ENCODE data around the gene SRCIN1. TPM values are rescaled to one million over a fixed set of nuclear protein-coding genes. Genes with fewer than 3 reads are reported as not detected.
"Not testable (repeated sequence)": the region's sequence is repeated elsewhere in the genome, so short reads cannot be mapped to it uniquely, and the experiment has no call there.

SRCIN1 gene
- total and polyA plus RNA-seq, 4 donors: 0.05 to 5.3 (median 2.7) TPM

DNA sequence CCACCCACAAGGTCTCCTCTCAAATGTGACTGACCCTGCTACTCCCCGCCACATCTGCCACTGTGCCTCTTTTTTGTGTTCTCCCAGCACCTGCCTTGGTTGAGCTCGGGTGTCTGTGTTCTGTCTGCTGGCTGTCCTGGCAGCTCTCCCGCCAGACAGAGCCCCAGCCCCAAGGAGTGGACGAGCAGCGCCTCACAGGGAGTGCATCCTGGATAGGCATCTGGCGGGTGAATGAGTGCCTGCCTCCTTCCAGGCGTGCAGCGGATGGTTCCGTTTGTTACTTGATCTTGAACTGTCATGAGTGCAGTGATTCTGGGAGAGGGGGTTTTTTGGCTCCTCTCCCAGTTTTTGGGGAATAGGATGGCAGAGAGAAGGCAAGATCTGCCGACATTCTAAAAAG is 77.6 kb downstream of the SRCIN1 start:
- H3K27me3 ChIP-seq (ENCODE audit: control insufficient read depth in 4 of 4, insufficient read depth in 4 of 4, low read length in 3 of 4); DNase-seq (ENCODE audit: low spot score); H3K4me3 ChIP-seq (ENCODE audit: low read depth in 1 of 3, low read length in 3 of 3); H3K36me3 ChIP-seq (ENCODE audit: control insufficient read depth in 4 of 4, insufficient read depth in 3 of 4, low read depth in 1 of 4, low read length in 3 of 4); H3K9me3 ChIP-seq (ENCODE audit: control insufficient read depth in 4 of 4, low read length in 3 of 4); H3K4me1 ChIP-seq (ENCODE audit: control insufficient read depth in 4 of 4, insufficient read depth in 4 of 4, low read length in 3 of 4); H3K27ac ChIP-seq (ENCODE audit: low read depth in 1 of 2, low read length in 2 of 2); H3K9ac ChIP-seq (ENCODE audit: low read depth in 1 of 2, low read length in 2 of 2): not testable (repeated sequence)
- 44% methylated on average over 10 of the region's 10 CpGs for WGBS

DNA sequence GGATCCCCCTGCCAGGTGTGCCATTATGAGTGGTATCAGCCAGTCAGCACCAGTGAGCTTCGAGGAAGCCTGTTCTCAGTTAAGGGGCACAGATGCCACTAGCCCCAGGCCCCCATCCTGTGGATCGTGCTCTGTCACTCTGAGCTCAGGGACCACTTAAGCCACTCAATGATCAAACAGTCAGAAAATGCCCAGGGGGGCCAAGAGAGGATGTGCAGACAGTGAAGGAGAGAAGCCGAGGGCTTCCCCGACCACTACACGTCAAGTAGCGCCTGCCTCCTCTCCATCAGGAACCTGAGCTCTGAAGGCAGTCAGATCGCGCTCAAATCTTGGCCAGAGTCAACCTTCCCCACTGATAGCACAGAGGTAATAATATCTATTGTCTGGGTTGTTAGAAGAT is 79.2 kb downstream of the SRCIN1 start:
- H3K36me3 ChIP-seq (ENCODE audit: control insufficient read depth in 4 of 4, insufficient read depth in 3 of 4, low read depth in 1 of 4, low read length in 3 of 4); H3K27ac ChIP-seq (ENCODE audit: low read depth in 1 of 2, low read length in 2 of 2); H3K4me1 ChIP-seq (ENCODE audit: control insufficient read depth in 4 of 4, insufficient read depth in 4 of 4, low read length in 3 of 4); DNase-seq (ENCODE audit: low spot score); H3K4me3 ChIP-seq (ENCODE audit: low read depth in 1 of 3, low read length in 3 of 3); H3K9ac ChIP-seq (ENCODE audit: low read depth in 1 of 2, low read length in 2 of 2); H3K27me3 ChIP-seq (ENCODE audit: control insufficient read depth in 4 of 4, insufficient read depth in 4 of 4, low read length in 3 of 4); H3K9me3 ChIP-seq (ENCODE audit: control insufficient read depth in 4 of 4, low read length in 3 of 4): not testable (repeated sequence)
- WGBS: 74% methylated on average over 8 of the region's 8 CpGs

DNA sequence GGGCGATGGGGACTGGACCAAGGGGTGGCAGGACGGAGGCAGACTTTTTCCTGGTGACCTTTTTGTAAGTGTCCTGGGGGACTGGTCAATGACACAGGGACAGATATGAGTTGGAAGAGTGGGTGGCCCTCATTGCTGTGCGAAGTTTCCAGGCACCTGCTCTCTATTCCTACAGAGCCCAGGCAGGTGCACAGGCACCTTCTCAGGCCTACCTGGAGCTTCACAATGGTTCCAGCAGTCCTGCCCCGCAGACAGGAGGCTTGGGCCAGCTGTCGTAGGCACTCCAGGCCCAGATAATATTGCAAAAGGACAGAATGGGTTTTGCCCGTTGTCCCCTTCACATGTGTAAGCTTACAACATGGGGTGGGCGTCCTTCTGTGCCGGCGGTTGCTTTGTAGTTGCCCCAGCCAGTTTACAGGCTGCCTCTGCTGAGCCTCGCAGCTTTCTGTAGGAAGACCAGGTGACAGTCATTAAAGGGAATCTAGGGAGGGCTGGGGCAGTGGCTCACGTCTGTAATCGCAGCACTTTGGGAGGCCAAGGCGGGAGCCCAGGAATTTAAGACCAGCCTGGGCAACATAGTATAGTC is 93.2 kb downstream of the SRCIN1 start:
- Histone ChIP-seq H3K9me3 (ENCODE audit: control insufficient read depth in 4 of 4, low read length in 3 of 4) (no peaks in the 10 kb centered on the region), H3K36me3 (ENCODE audit: control insufficient read depth in 4 of 4, insufficient read depth in 3 of 4, low read depth in 1 of 4, low read length in 3 of 4) (no peaks in the 10 kb centered on the region), H3K27ac (ENCODE audit: low read depth in 1 of 2, low read length in 2 of 2) (no peak overlapping the region), H3K4me1 (ENCODE audit: control insufficient read depth in 4 of 4, insufficient read depth in 4 of 4, low read length in 3 of 4) (peaks cover 4 to 17% (median 8%) of the 10 kb centered on the region in 4 donors), H3K4me3 (ENCODE audit: low read depth in 1 of 3, low read length in 3 of 3) (no peak overlapping the region), H3K9ac (ENCODE audit: low read depth in 1 of 2, low read length in 2 of 2) (no peak overlapping the region), H3K27me3 (ENCODE audit: control insufficient read depth in 4 of 4, insufficient read depth in 4 of 4, low read length in 3 of 4) (peaks cover 0 to 5% (median 2%) of the 10 kb centered on the region in 4 donors)
- DNase-seq (ENCODE audit: low spot score): no peak
- TF ChIP-seq GABPA (IDR thresholded peaks at IDR 0.05 in 1 of 2, conservative IDR thresholded peaks at IDR 0.05 in 1 of 2): no peak
- TF ChIP-seq RAD21 (IDR thresholded peaks at IDR 0.05): no peak
- TF ChIP-seq, protein P1, sequence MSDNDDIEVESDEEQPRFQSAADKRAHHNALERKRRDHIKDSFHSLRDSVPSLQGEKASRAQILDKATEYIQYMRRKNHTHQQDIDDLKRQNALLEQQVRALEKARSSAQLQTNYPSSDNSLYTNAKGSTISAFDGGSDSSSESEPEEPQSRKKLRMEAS (IDR thresholded peaks at IDR 0.05): no peak
- TF ChIP-seq NR2F2 (IDR thresholded peaks at IDR 0.05): no peak
- TF ChIP-seq JUND (IDR thresholded peaks at IDR 0.05): no peak
- no peak for TF ChIP-seq SP1 (IDR thresholded peaks at IDR 0.05)
- no peak for TF ChIP-seq HNF4A (conservative IDR thresholded peaks at IDR 0.05)
- TF ChIP-seq, protein P2, sequence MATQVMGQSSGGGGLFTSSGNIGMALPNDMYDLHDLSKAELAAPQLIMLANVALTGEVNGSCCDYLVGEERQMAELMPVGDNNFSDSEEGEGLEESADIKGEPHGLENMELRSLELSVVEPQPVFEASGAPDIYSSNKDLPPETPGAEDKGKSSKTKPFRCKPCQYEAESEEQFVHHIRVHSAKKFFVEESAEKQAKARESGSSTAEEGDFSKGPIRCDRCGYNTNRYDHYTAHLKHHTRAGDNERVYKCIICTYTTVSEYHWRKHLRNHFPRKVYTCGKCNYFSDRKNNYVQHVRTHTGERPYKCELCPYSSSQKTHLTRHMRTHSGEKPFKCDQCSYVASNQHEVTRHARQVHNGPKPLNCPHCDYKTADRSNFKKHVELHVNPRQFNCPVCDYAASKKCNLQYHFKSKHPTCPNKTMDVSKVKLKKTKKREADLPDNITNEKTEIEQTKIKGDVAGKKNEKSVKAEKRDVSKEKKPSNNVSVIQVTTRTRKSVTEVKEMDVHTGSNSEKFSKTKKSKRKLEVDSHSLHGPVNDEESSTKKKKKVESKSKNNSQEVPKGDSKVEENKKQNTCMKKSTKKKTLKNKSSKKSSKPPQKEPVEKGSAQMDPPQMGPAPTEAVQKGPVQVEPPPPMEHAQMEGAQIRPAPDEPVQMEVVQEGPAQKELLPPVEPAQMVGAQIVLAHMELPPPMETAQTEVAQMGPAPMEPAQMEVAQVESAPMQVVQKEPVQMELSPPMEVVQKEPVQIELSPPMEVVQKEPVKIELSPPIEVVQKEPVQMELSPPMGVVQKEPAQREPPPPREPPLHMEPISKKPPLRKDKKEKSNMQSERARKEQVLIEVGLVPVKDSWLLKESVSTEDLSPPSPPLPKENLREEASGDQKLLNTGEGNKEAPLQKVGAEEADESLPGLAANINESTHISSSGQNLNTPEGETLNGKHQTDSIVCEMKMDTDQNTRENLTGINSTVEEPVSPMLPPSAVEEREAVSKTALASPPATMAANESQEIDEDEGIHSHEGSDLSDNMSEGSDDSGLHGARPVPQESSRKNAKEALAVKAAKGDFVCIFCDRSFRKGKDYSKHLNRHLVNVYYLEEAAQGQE (IDR thresholded peaks at IDR 0.05): no peak
- TF ChIP-seq YY1 (IDR thresholded peaks at IDR 0.05): no peak
- TF ChIP-seq RXRA (IDR thresholded peaks at IDR 0.05): no peak
- 88% methylated on average over 13 of the region's 13 CpGs for WGBS
